WTC11 (cell line): ENCODE measurements around the gene ROPN1L. TPM values are rescaled to one million over a fixed set of nuclear protein-coding genes. Genes with fewer than 3 reads are reported as not detected.

Experiments used
- ATAC-seq: fragments of 200-7000 bp; cut with Tn5 transposase; 2 replicates; pipeline ENCODE4 v1.10.0; 2021; ENCODE audit warnings: mild to moderate bottlenecking, moderate library complexity
- CTCF ChIA-PET: fragments of 300-600 bp; sonication (Branson Sonifier 250); formaldehyde crosslinking; loops from one replicate; lab custom pipeline; 2021; ENCODE audit warnings: antibody characterized with exemption; lab: Charles Lee
- POLR2A ChIA-PET: fragments of 350-600 bp; sonication (Branson Sonifier 250); formaldehyde crosslinking; loops from one replicate; lab custom pipeline; 2021; ENCODE audit warnings: antibody characterized with exemption; lab: Charles Lee
- DNase-seq: peaks from one replicate; pipeline ENCODE4 v3.0.0; 2021; ENCODE audit warnings: low spot score
- H3K27ac Mint-ChIP-seq: 2 replicates; pipeline ENCODE4 v1.8.0; 2021; ENCODE audit warnings: mixed read lengths
- H3K27me3 Mint-ChIP-seq: 2 replicates; pipeline ENCODE4 v1.8.0; 2021; ENCODE audit warnings: low read depth, mild to moderate bottlenecking, moderate library complexity, mixed read lengths
- H3K36me3 Mint-ChIP-seq: 2 replicates; pipeline ENCODE4 v1.8.0; 2021; ENCODE audit warnings: mixed read lengths
- H3K4me1 Mint-ChIP-seq: 2 replicates; pipeline ENCODE4 v1.8.0; 2022; ENCODE audit warnings: mixed read lengths
- H3K4me3 Mint-ChIP-seq: 2 replicates; pipeline ENCODE4 v1.8.0; 2021; ENCODE audit warnings: mild to moderate bottlenecking, moderate library complexity, mixed read lengths
- H3K9me3 Mint-ChIP-seq: 2 replicates; pipeline ENCODE4 v1.8.0; 2021; ENCODE audit warnings: mixed read lengths
- AR ChIP-seq: fragments of 250-450 bp; sonication (Bioruptor Pico); IDR thresholded peaks from 2 replicates; pipeline ENCODE4 v1.9.0; 2021; ENCODE audit warnings: mild to moderate bottlenecking
- ARID4B ChIP-seq: sonication (generic); formaldehyde crosslinking; IDR thresholded peaks from 2 replicates; pipeline ENCODE4 v1.8.0; 2023; ENCODE audit warnings: missing genetic modification reagents, mild to moderate bottlenecking, borderline replicate concordance
- ATF6 ChIP-seq: sonication (generic); formaldehyde crosslinking; IDR thresholded peaks from 2 replicates; pipeline ENCODE4 v1.8.1; 2023; ENCODE audit warnings: mild to moderate bottlenecking, missing genetic modification reagents
- CBFB ChIP-seq: sonication (generic); formaldehyde crosslinking; IDR thresholded peaks from 2 replicates; pipeline ENCODE4 v1.8.1; 2022; ENCODE audit warnings: mild to moderate bottlenecking, low read depth, missing genetic modification reagents
- CREM ChIP-seq: sonication (generic); formaldehyde crosslinking; IDR thresholded peaks from 2 replicates; pipeline ENCODE4 v1.8.1; 2022; ENCODE audit warnings: mild to moderate bottlenecking, missing genetic modification reagents, moderate library complexity
- FOXJ3 ChIP-seq: sonication (generic); formaldehyde crosslinking; IDR thresholded peaks from 2 replicates; pipeline ENCODE4 v1.9.0; 2021; ENCODE audit warnings: missing genetic modification reagents, mild to moderate bottlenecking, borderline replicate concordance
- GTF2I ChIP-seq: fragments of 250-450 bp; sonication (Bioruptor Pico); conservative IDR thresholded peaks from 2 replicates; pipeline ENCODE4 v1.4.0; 2021; ENCODE audit warnings: mild to moderate bottlenecking
- KAT7 ChIP-seq: sonication (generic); formaldehyde crosslinking; IDR thresholded peaks from 2 replicates; pipeline ENCODE4 v1.8.1; 2023; ENCODE audit warnings: missing genetic modification reagents, mild to moderate bottlenecking, borderline replicate concordance
- MXD4 ChIP-seq: fragments of 250-450 bp; sonication (Bioruptor Pico); IDR thresholded peaks from 2 replicates; pipeline ENCODE4 v1.8.0; 2021; ENCODE audit warnings: mild to moderate bottlenecking, moderate library complexity, borderline replicate concordance
- NFATC4 ChIP-seq: fragments of 250-450 bp; sonication (Bioruptor Pico); IDR thresholded peaks from 2 replicates; pipeline ENCODE4 v1.9.0; 2021; ENCODE audit warnings: mild to moderate bottlenecking
- NFE2L1 ChIP-seq: sonication (generic); formaldehyde crosslinking; IDR thresholded peaks from 2 replicates; pipeline ENCODE4 v1.8.1; 2023; ENCODE audit warnings: missing genetic modification reagents
- OVOL2 ChIP-seq: fragments of 250-450 bp; sonication (Bioruptor Pico); IDR thresholded peaks from 2 replicates; pipeline ENCODE4 v1.9.0; 2021; ENCODE audit warnings: mild to moderate bottlenecking, borderline replicate concordance
- PREB ChIP-seq: sonication (generic); formaldehyde crosslinking; IDR thresholded peaks from 2 replicates; pipeline ENCODE4 v1.8.1; 2022; ENCODE audit warnings: mild to moderate bottlenecking, missing genetic modification reagents, moderate library complexity, borderline replicate concordance
- RELA ChIP-seq: sonication (generic); formaldehyde crosslinking; IDR thresholded peaks from 2 replicates; pipeline ENCODE4 v1.8.1; 2022; ENCODE audit warnings: missing genetic modification reagents, mild to moderate bottlenecking, borderline replicate concordance
- total RNA-seq: library from RNA; stranded (reverse); gene quantifications from 3 replicates; pipeline ENCODE4 v1.2.3, GENCODE V29; 2021
- TF ChIP-seq, protein P1 (sequence below): fragments of 200-600 bp; IDR thresholded peaks from 2 replicates; pipeline ENCODE4 v1.8.0; 2022; ENCODE audit warnings: antibody characterized with exemption

The ROPN1L gene
- total RNA-seq, 1 experiment from 2014 or later: not detected

DNA sequence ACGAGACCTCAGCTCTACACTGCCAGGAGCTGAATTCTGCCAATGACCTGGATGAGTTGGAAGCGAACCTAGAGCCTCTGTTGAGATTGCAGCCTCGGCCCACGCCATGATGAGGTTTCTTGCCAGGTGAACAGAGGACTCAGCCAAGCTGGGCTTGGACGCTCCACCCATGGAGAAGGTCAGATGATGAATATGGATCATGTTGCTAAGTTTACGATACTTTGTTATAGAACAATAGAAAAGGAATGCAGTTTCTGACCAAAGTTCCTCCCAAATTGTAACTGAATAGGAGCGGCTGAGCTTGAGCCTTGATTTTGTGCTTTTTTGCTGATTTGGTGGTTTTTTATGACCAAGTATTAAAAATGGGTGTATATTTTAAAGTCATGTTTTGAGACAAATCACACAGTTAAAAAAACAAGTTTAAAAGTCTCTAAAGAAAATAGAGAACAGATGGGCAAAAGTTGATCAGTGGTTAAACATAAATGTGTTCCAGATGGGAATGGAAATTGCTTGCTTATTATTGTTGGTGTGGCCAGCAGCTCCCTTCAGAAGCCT is 32.9 kb downstream of the ROPN1L start:
- CTCF ChIA-PET: interaction anchor here (1.1 kb wide), 1 partner anchor 24 kb away, joined by 3 read pairs; no protein-coding TSS in a partner anchor
- Mint-ChIP-seq H3K4me1 (peaks cover 6% of the 10 kb centered on the region; the same call in 1 of the 2 replicates), H3K27ac (no peak overlapping the region), H3K9me3 (peaks cover 28% of the 10 kb centered on the region), H3K27me3 (peaks cover 19% of the 10 kb centered on the region), H3K36me3 (peaks cover 2% of the 10 kb centered on the region; the same call in 1 of the 2 replicates), H3K4me3 (no peak overlapping the region)
- TF ChIP-seq KAT7 (CRISPR knock-in tag): no peak
- no peak for TF ChIP-seq ATF6 (CRISPR knock-in tag)
- TF ChIP-seq OVOL2 (CRISPR knock-in tag): no peak
- TF ChIP-seq ARID4B (CRISPR knock-in tag): no peak
- TF ChIP-seq RELA (CRISPR knock-in tag): no peak
- no peak for TF ChIP-seq NFE2L1
- TF ChIP-seq FOXJ3 (CRISPR knock-in tag): no peak
- no peak for TF ChIP-seq NFATC4 (CRISPR knock-in tag)
- TF ChIP-seq, protein P1, sequence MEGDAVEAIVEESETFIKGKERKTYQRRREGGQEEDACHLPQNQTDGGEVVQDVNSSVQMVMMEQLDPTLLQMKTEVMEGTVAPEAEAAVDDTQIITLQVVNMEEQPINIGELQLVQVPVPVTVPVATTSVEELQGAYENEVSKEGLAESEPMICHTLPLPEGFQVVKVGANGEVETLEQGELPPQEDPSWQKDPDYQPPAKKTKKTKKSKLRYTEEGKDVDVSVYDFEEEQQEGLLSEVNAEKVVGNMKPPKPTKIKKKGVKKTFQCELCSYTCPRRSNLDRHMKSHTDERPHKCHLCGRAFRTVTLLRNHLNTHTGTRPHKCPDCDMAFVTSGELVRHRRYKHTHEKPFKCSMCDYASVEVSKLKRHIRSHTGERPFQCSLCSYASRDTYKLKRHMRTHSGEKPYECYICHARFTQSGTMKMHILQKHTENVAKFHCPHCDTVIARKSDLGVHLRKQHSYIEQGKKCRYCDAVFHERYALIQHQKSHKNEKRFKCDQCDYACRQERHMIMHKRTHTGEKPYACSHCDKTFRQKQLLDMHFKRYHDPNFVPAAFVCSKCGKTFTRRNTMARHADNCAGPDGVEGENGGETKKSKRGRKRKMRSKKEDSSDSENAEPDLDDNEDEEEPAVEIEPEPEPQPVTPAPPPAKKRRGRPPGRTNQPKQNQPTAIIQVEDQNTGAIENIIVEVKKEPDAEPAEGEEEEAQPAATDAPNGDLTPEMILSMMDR: no peak
- no peak for TF ChIP-seq GTF2I (CRISPR knock-in tag)
- TF ChIP-seq AR (CRISPR knock-in tag): no peak
- TF ChIP-seq PREB (CRISPR knock-in tag): no peak
- TF ChIP-seq MXD4 (CRISPR knock-in tag): no peak
- TF ChIP-seq CREM (CRISPR knock-in tag): no peak
- TF ChIP-seq CBFB (CRISPR knock-in tag): no peak
- POLR2A ChIA-PET: no interaction called here
- DNase-seq: no peak
- no peak for ATAC-seq
